HEK293T (cell line): Measurements from ENCODE around the gene PP2D1.

Experiments used
- ARNT ChIP-seq: fragments of 450-650 bp; IDR thresholded peaks from 2 replicates; pipeline ENCODE4 v1.6.1; 2017; ENCODE audit warnings: mild to moderate bottlenecking
- BHLHE40 ChIP-seq: fragments of 450-650 bp; IDR thresholded peaks from 2 replicates; pipeline ENCODE4 v1.6.1; 2016; ENCODE audit warnings: mild to moderate bottlenecking, moderate library complexity, borderline replicate concordance
- FOXA1 ChIP-seq: fragments of 450-650 bp; IDR thresholded peaks from 2 replicates; pipeline ENCODE4 v1.6.1; 2016; ENCODE audit warnings: mild to moderate bottlenecking
- FOXK2 ChIP-seq: fragments of 450-650 bp; IDR thresholded peaks from 2 replicates; pipeline ENCODE4 v1.6.1; 2016; ENCODE audit warnings: mild to moderate bottlenecking
- FOXM1 ChIP-seq: fragments of 450-650 bp; IDR thresholded peaks from 2 replicates; pipeline ENCODE4 v1.6.1; 2017; ENCODE audit warnings: mild to moderate bottlenecking, borderline replicate concordance
- HDGF ChIP-seq: fragments of 450-650 bp; IDR thresholded peaks from 2 replicates; pipeline ENCODE4 v1.6.1; 2017; ENCODE audit warnings: antibody characterized with exemption, borderline replicate concordance
- NFRKB ChIP-seq: fragments of 450-650 bp; IDR thresholded peaks from 2 replicates; pipeline ENCODE4 v1.6.1; 2016; ENCODE audit warnings: mild to moderate bottlenecking, moderate library complexity
- SP1 ChIP-seq: fragments of 450-650 bp; IDR thresholded peaks from 2 replicates; pipeline ENCODE4 v1.6.1; 2017
- SUZ12 ChIP-seq: fragments of 450-650 bp; IDR thresholded peaks from 2 replicates; pipeline ENCODE4 v1.6.1; 2016; ENCODE audit warnings: mild to moderate bottlenecking
- TARDBP ChIP-seq: fragments of 450-650 bp; IDR thresholded peaks from 2 replicates; pipeline ENCODE4 v1.6.1; 2016
- ZNF384 ChIP-seq: fragments of 450-650 bp; IDR thresholded peaks from 2 replicates; pipeline ENCODE4 v1.6.1; 2016
- TF ChIP-seq, protein P1 (sequence below): fragments of 450-650 bp; IDR thresholded peaks from 2 replicates; pipeline ENCODE4 v1.6.1; 2016

DNA sequence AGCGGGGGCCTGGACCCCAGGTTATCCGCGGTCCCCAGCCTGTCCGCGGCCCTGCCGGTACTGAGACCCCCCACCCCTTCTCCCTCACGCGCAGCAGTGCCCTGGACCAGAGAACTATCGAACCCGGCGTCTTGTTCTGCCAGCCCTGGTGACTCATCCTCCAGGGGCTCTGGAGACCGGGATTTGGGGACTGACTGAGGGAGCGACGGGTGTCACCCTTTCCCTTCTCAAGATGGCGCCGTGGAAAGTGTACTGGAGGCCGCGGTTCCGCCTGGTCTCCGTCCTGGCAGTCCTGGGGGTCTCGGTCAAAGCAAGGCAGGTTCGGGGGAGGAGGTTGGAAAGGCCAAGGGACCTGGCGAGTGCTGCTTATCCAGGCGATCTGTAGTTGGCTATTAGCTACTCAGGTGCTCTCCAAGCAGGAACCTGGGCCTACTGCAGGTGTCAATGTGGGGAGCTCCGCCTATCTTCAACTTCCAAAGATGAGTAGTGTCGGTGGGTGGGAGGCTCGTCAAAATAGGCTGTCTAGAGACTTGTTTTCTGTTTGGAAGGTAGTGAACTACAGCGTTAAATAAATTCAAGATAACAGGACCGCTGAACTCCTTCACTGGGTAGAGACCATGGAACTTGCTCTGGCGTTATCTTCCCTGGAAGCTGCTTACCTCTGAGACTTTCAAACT lies 64.4 kb downstream of the PP2D1 start:
- TF ChIP-seq FOXA1 (no peak), FOXM1 (no peak), ZNF384 (no peak), BHLHE40 (no peak), NFRKB (0 out of 2 replicates have a peak, but pooled peaks have one; percentile 8), HDGF (no peak), ARNT (no peak), SP1 (no peak), FOXK2 (no peak), TARDBP (no peak), SUZ12 (no peak)
- TF ChIP-seq, protein P1, sequence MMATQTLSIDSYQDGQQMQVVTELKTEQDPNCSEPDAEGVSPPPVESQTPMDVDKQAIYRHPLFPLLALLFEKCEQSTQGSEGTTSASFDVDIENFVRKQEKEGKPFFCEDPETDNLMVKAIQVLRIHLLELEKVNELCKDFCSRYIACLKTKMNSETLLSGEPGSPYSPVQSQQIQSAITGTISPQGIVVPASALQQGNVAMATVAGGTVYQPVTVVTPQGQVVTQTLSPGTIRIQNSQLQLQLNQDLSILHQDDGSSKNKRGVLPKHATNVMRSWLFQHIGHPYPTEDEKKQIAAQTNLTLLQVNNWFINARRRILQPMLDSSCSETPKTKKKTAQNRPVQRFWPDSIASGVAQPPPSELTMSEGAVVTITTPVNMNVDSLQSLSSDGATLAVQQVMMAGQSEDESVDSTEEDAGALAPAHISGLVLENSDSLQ = no peak
